H1 (cell line): ENCODE results near the gene TBCA. TPM values are rescaled to one million over a fixed set of nuclear protein-coding genes. Genes with fewer than 3 reads are reported as not detected.

Experiments used
- CTCF ChIA-PET: fragments of 300-600 bp; sonication (Branson Sonifier 250); formaldehyde crosslinking; loops from one replicate; lab custom pipeline; 2021; ENCODE audit not compliant: partially characterized antibody; lab: Charles Lee
- POLR2A ChIA-PET: fragments of 300-600 bp; sonication (Branson Sonifier 250); formaldehyde crosslinking; loops from one replicate; lab custom pipeline; 2021; ENCODE audit warnings: inconsistent platforms; ENCODE audit not compliant: partially characterized antibody; lab: Charles Lee
- DNase-seq, 2 experiments: peaks; one replicate each; pipeline versions ENCODE4 v3.0.0 to v3.0.0-alpha.2; 2010 to 2022; ENCODE audit warnings: low spot score in 2 of 2, low read depth in 1 of 2, mixed read lengths in 1 of 2
- FAIRE-seq: peaks from 2 replicates; lab custom pipeline; 2011; peaks lifted over from hg19 to GRCh38; lab: Jason Lieb, UNC
- H2AFZ ChIP-seq: 2 replicates; pipeline ENCODE4 v1.8.1; 2012; ENCODE audit warnings: low read length, inconsistent platforms
- H2AK5ac ChIP-seq: 2 replicates; pipeline ENCODE4 v1.6.1; 2013; ENCODE audit warnings: low read depth, low read length
- H2BK120ac ChIP-seq: replicated peaks from 2 replicates; pipeline ENCODE3; 2013; ENCODE audit warnings: low read depth, low read length, inconsistent platforms
- H2BK12ac ChIP-seq: 2 replicates; pipeline ENCODE4 v1.6.1; 2013; ENCODE audit warnings: low read depth, low read length
- H2BK15ac ChIP-seq: 2 replicates; pipeline ENCODE4 v1.6.1; 2013; ENCODE audit warnings: low read length
- H2BK20ac ChIP-seq: 2 replicates; pipeline ENCODE4 v1.6.1; 2013; ENCODE audit warnings: low read length
- H2BK5ac ChIP-seq: 2 replicates; pipeline ENCODE4 v1.6.1; 2013; ENCODE audit warnings: low read depth, low read length
- H3K14ac ChIP-seq: 2 replicates; pipeline ENCODE4 v1.6.1; 2013; ENCODE audit warnings: inconsistent platforms; ENCODE audit not compliant: insufficient read length
- H3K18ac ChIP-seq: 2 replicates; pipeline ENCODE4 v1.6.1; 2013; ENCODE audit warnings: low read length; ENCODE audit errors: extremely low read depth
- H3K23ac ChIP-seq: 2 replicates; pipeline ENCODE4 v1.6.1; 2013; ENCODE audit warnings: inconsistent platforms; ENCODE audit not compliant: insufficient read length
- H3K23me2 ChIP-seq: 2 replicates; pipeline ENCODE4 v1.6.1; 2013; ENCODE audit warnings: low read depth, low read length
- H3K27ac ChIP-seq: 2 replicates; pipeline ENCODE4 v1.6.1; 2011; ENCODE audit warnings: low read depth, low read length, inconsistent platforms
- H3K27me3 ChIP-seq, 4 experiments: replicated peaks in 1 of 4; 1 replicate in 1 of 4; 2 replicates in 3 of 4; pipeline versions ENCODE4 v1.6.1 to v1.8.1; 2011 to 2013; ENCODE audit warnings: low read length in 3 of 4, mild to moderate bottlenecking in 3 of 4, inconsistent platforms in 2 of 4, mixed read lengths in 2 of 4, moderate library complexity in 1 of 4; ENCODE audit not compliant: control insufficient read depth in 3 of 4, insufficient read depth in 3 of 4; ENCODE audit errors: extremely low read depth in 1 of 4
- H3K36me3 ChIP-seq, 4 experiments: 2 replicates each; pipeline versions ENCODE4 v1.6.1 to v1.8.1; 2011 to 2013; ENCODE audit warnings: mild to moderate bottlenecking in 4 of 4, low read length in 3 of 4, moderate library complexity in 2 of 4, control low read depth in 1 of 4, inconsistent platforms in 1 of 4; ENCODE audit not compliant: insufficient read depth in 4 of 4, control insufficient read depth in 2 of 4
- H3K4ac ChIP-seq: replicated peaks from 2 replicates; pipeline ENCODE3; 2013; ENCODE audit warnings: low read length, low read depth, mixed read lengths, inconsistent platforms; ENCODE audit not compliant: insufficient read length
- H3K4me1 ChIP-seq, 4 experiments: replicated peaks in 1 of 4; 1 replicate in 1 of 4; 2 replicates in 3 of 4; pipeline versions ENCODE4 v1.6.1 to v1.8.1; 2011 to 2013; ENCODE audit warnings: low read length in 3 of 4, inconsistent platforms in 2 of 4, mixed read lengths in 1 of 4; ENCODE audit not compliant: insufficient read depth in 4 of 4, control insufficient read depth in 3 of 4
- H3K4me2 ChIP-seq, 2 experiments: 2 replicates each; pipeline versions ENCODE4 v1.6.1 to v1.8.1; 2011 to 2013; ENCODE audit warnings: low read depth in 2 of 2, low read length in 2 of 2, control low read depth in 1 of 2, inconsistent platforms in 1 of 2, mild to moderate bottlenecking in 1 of 2; ENCODE audit not compliant: insufficient read depth in 1 of 2
- H3K4me3 ChIP-seq, 4 experiments: fragments of 200-600, 300-600 bp in 1 of 4; sonication (generic), shearing (Covaris generic), sonication (Bioruptor Twin) in 1 of 4; 2 replicates each; pipeline versions ENCODE4 v1.5.1 to v1.8.1; 2011 to 2016; ENCODE audit warnings: low read length in 4 of 4, low read depth in 3 of 4, control low read depth in 2 of 4, inconsistent platforms in 2 of 4, mild to moderate bottlenecking in 2 of 4, mixed read lengths in 1 of 4, moderate library complexity in 1 of 4; ENCODE audit not compliant: insufficient read depth in 2 of 4; ENCODE audit errors: extremely low read depth in 1 of 4
- H3K56ac ChIP-seq: replicated peaks from 2 replicates; pipeline ENCODE3; 2013; ENCODE audit warnings: low read depth, mild to moderate bottlenecking, mixed read lengths, low read length, inconsistent platforms; ENCODE audit not compliant: insufficient read length
- H3K79me1 ChIP-seq: 2 replicates; pipeline ENCODE4 v1.6.1; 2013; ENCODE audit warnings: low read depth, low read length, control low read depth
- H3K79me2 ChIP-seq, 2 experiments: 2 replicates each; pipeline versions ENCODE4 v1.6.1 to v1.8.1; 2012 to 2013; ENCODE audit warnings: low read length in 2 of 2, mild to moderate bottlenecking in 2 of 2, inconsistent platforms in 1 of 2; ENCODE audit not compliant: insufficient read depth in 2 of 2, control insufficient read depth in 1 of 2
- H3K9ac ChIP-seq, 4 experiments: replicated peaks in 1 of 4; 1 replicate in 1 of 4; 2 replicates in 3 of 4; pipeline versions ENCODE4 v1.6.1 to v1.8.1; 2011 to 2013; ENCODE audit warnings: low read depth in 3 of 4, low read length in 3 of 4, control low read depth in 2 of 4, mild to moderate bottlenecking in 2 of 4, moderate library complexity in 2 of 4, inconsistent platforms in 1 of 4; ENCODE audit errors: extremely low read depth in 1 of 4
- H3K9me3 ChIP-seq, 2 experiments: 2 replicates each; pipeline versions ENCODE4 v1.6.1 to v1.8.1; 2012 to 2013; ENCODE audit warnings: mild to moderate bottlenecking in 2 of 2, moderate library complexity in 2 of 2, control low read depth in 1 of 2, inconsistent platforms in 1 of 2, low read depth in 1 of 2, low read length in 1 of 2, mixed read lengths in 1 of 2; ENCODE audit not compliant: insufficient read depth in 2 of 2
- H4K20me1 ChIP-seq, 2 experiments: replicated peaks in 1 of 2; 2 replicates each; pipeline versions ENCODE3 to v1.8.1; 2011 to 2013; ENCODE audit warnings: inconsistent platforms in 2 of 2, low read length in 2 of 2, mild to moderate bottlenecking in 1 of 2; ENCODE audit not compliant: insufficient read depth in 2 of 2, control insufficient read depth in 1 of 2
- H4K5ac ChIP-seq: 2 replicates; pipeline ENCODE4 v1.6.1; 2013; ENCODE audit warnings: low read length, low read depth, mixed read lengths, inconsistent platforms; ENCODE audit not compliant: insufficient read length
- H4K8ac ChIP-seq: 2 replicates; pipeline ENCODE4 v1.8.0; 2013; ENCODE audit warnings: mild to moderate bottlenecking, moderate library complexity, low read length, inconsistent platforms; ENCODE audit not compliant: insufficient read depth; ENCODE audit errors: extremely low read depth
- H4K91ac ChIP-seq: replicated peaks from 2 replicates; pipeline ENCODE3; 2013; ENCODE audit warnings: low read length, mixed read lengths, inconsistent platforms; ENCODE audit not compliant: insufficient read length
- GTF2F1 ChIP-seq: IDR thresholded peaks from 2 replicates; pipeline ENCODE4 v1.6.1; 2012; ENCODE audit warnings: low read depth, low read length, improper control_type of control experiment, borderline replicate concordance
- TCF12 ChIP-seq: IDR thresholded peaks from 2 replicates; pipeline ENCODE4 v1.6.1; 2011; ENCODE audit warnings: low read depth, mild to moderate bottlenecking, low read length
- WGBS, 2 experiments: shearing (Covaris generic) in 1 of 2; methylation state at CpG; one replicate each; pipeline versions ENCODE4 v1.1.6 to v1.1.7; 2013 to 2015; ENCODE audit warnings: low lambda C conversion rate in 2 of 2, mixed read lengths in 2 of 2, inconsistent platforms in 1 of 2, low coverage in 1 of 2, missing lambda C conversion rate in 1 of 2; ENCODE audit not compliant: insufficient replicate concordance in 2 of 2, insufficient coverage in 1 of 2, insufficient read length in 1 of 2; ENCODE audit errors: extremely low coverage in 1 of 2, missing lambda C conversion rate in 1 of 2; 5-methylcytosine and 5-hydroxymethylcytosine counted together
- polyA plus RNA-seq, 7 experiments: library from polyadenylated mRNA; depleted of rRNA in 3 of 7; stranded (reverse) in 5 of 7; unstranded in 2 of 7; fragments of >200 nt in 5 of 7; fragments of 200-250 nt in 2 of 7; gene quantifications; 1 replicate in 5 of 7; 2 replicates in 1 of 7; 4 replicates in 1 of 7; pipeline versions ENCODE4 v1.2.1 to v1.2.3, GENCODE V29; 2011 to 2013; ENCODE audit warnings: missing spikeins in 2 of 7, mixed read lengths in 2 of 7
- total RNA-seq: library from RNA; stranded (reverse); fragmentation: NEBNext Ultra II Directional; extraction: Animal tissue kit (Norgen Biotek cat#: 25700); gene quantifications from 2 replicates; pipeline ENCODE4 v1.2.1, GENCODE V29; 2021

The TBCA gene
- total and polyA plus RNA-seq, 2 of the 8 experiments (the other 6 are each of a cell fraction or from before 2014, with no cell fraction given), result 55.7 to 320 TPM

- no peak for DNase-seq
- H3K4me3 ChIP-seq, result no peak overlapping the region
- H3K9ac ChIP-seq, result no peak overlapping the region
- no peak overlapping the region for H3K56ac ChIP-seq
- H4K8ac ChIP-seq, result no peak overlapping the region
- H4K5ac ChIP-seq, result no peak overlapping the region
- H3K23me2 ChIP-seq, result no peaks in the 10 kb centered on the region
- H2BK5ac ChIP-seq, result no peak overlapping the region
- peaks cover 0 to 1% (median 0%) of the 10 kb centered on the region in 4 experiments; a peak in 1 of 7 replicates for H3K27me3 ChIP-seq
- 84% methylated on average over 3 of the region's 3 CpGs; no CpG with 5 or more reads in 1 of the 2 experiments for WGBS, 2 experiments
- no peak overlapping the region for H3K14ac ChIP-seq
- H3K4me1 ChIP-seq, result no peaks in the 10 kb centered on the region
- H3K79me1 ChIP-seq, result peaks cover 3% of the 10 kb centered on the region; the same call in 1 of the 2 replicates
- H4K20me1 ChIP-seq, result peaks cover 0 to 4% of the 10 kb centered on the region in 2 experiments
- H2BK15ac ChIP-seq, result no peak overlapping the region
- H3K79me2 ChIP-seq, result peaks cover 0 to 76% of the 10 kb centered on the region in 2 experiments; a peak in 3 of 4 replicates
- H3K4me2 ChIP-seq, result no peak overlapping the region
- H4K91ac ChIP-seq, result no peak overlapping the region
- CTCF ChIA-PET, result interaction anchor here (0.7 to 1.2 kb wide), 4 partner anchors 9 to 210 kb away, joined by 3 to 4 read pairs (median 3); no protein-coding TSS in a partner anchor
- no peak overlapping the region for H2BK120ac ChIP-seq
- TF ChIP-seq GTF2F1 (no peak), TCF12 (no peak)
- H3K9me3 ChIP-seq, result no peaks in the 10 kb centered on the region
- no peak overlapping the region for H3K27ac ChIP-seq
- FAIRE-seq, result no peak
- no peak overlapping the region for H3K23ac ChIP-seq
- H2AK5ac ChIP-seq, result no peak overlapping the region
- POLR2A ChIA-PET, result interaction anchor here (0.7 kb wide), 1 partner anchor 48 kb away, joined by 3 read pairs; no protein-coding TSS in a partner anchor
- no peak overlapping the region for H2BK12ac ChIP-seq
- H3K18ac ChIP-seq, result no peak overlapping the region
- H3K36me3 ChIP-seq, result no peaks in the 10 kb centered on the region
- no peak overlapping the region for H2BK20ac ChIP-seq
- H2AFZ ChIP-seq, result no peak overlapping the region
- H3K4ac ChIP-seq, result no peak overlapping the region
Observed at GRCh38 chr5:77727190-77727589, 48.9 kb downstream of the TBCA start.
